ENCODE data around the gene GPN3.
"Not testable (repeated sequence)": the region's sequence is repeated elsewhere in the genome, so short reads cannot be mapped to it uniquely, and the experiment has no call there.

The GPN3 gene

GRCh38 chr12:110475426-110475825 is 7.4 kb upstream of the GPN3 start:
- no peak overlapping the region for H3K4me3 ChIP-seq (ENCODE audit: low read length)
- no peaks in the 10 kb centered on the region for H3K27me3 ChIP-seq (ENCODE audit: control insufficient read depth, insufficient read depth, low read length)
- H3K9ac ChIP-seq (ENCODE audit: low read depth, low read length) = no peak overlapping the region
- H3K9me3 ChIP-seq (replicated peaks; ENCODE audit: low read length) = no peaks in the 10 kb centered on the region
- H3K4me2 ChIP-seq (ENCODE audit: low read length) = no peak overlapping the region
- no peaks in the 10 kb centered on the region for H3K4me1 ChIP-seq (ENCODE audit: control insufficient read depth, insufficient read depth, low read length)
- peaks cover 1% of the 10 kb centered on the region for H3K36me3 ChIP-seq (ENCODE audit: insufficient read depth, low read length)

DNA sequence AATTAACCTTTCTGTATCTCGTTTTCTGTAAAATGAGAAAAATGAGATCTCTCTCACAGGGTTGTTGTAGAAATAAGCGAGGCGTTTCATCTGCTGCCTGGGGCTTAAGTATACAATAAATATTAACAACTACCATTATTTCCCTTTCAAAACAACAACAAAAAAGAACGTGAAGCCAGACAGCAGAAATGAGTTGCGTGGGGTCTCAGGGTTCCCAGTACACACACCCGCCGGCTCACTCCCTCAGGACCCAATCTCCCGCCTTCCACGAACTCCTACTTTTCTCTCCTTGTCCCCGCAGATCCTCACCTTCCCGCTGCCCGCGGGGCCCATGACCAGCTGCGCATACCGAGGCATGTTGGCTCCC is 227 bp downstream of the GPN3 start:
- H3K4me3 ChIP-seq (ENCODE audit: low read length) = peak overlapping the region; percentile 93
- peak overlapping the region; percentile 92 for H3K9ac ChIP-seq (ENCODE audit: low read depth, low read length)

DNA sequence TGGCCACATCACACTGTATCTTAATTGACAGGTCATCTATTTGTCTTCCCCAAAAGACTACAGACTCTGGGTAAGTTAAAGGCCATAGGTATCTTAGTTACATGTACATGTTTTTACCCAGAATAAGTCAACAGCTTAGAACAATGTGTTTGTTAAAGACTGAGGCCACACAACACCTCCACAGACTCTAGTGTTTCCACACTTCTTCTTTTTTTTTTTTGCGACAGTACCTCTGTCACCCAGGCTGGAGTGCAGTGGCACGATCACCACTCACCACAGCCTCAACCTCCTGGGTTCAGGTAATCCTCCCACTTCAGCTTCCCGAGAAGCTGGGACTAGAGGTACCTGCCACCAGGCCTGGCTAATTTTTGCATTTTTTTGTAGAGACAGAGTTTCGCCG is 1.3 kb downstream of the GPN3 start:
- Histone ChIP-seq H3K9me3 (replicated peaks; ENCODE audit: low read length) (no peaks in the 10 kb centered on the region), H3K4me3 (ENCODE audit: low read length) (peak overlapping the region; percentile 93), H3K36me3 (ENCODE audit: insufficient read depth, low read length) (peaks cover 5% of the 10 kb centered on the region), H3K4me2 (ENCODE audit: low read length) (peak overlapping the region; percentile 98), H3K9ac (ENCODE audit: low read depth, low read length) (peak overlapping the region; percentile 92), H3K27me3 (ENCODE audit: control insufficient read depth, insufficient read depth, low read length) (no peaks in the 10 kb centered on the region), H3K4me1 (ENCODE audit: control insufficient read depth, insufficient read depth, low read length) (peaks cover 13% of the 10 kb centered on the region)

More for the DNA sequence above, 227 bp downstream of the GPN3 start:
- H3K4me2 ChIP-seq (ENCODE audit: low read length) = peak overlapping the region; percentile 98
- H3K27me3 ChIP-seq (ENCODE audit: control insufficient read depth, insufficient read depth, low read length) = no peaks in the 10 kb centered on the region
- peaks cover 13% of the 10 kb centered on the region for H3K4me1 ChIP-seq (ENCODE audit: control insufficient read depth, insufficient read depth, low read length)
- peaks cover 5% of the 10 kb centered on the region for H3K36me3 ChIP-seq (ENCODE audit: insufficient read depth, low read length)
- H3K9me3 ChIP-seq (replicated peaks; ENCODE audit: low read length) = no peaks in the 10 kb centered on the region

DNA sequence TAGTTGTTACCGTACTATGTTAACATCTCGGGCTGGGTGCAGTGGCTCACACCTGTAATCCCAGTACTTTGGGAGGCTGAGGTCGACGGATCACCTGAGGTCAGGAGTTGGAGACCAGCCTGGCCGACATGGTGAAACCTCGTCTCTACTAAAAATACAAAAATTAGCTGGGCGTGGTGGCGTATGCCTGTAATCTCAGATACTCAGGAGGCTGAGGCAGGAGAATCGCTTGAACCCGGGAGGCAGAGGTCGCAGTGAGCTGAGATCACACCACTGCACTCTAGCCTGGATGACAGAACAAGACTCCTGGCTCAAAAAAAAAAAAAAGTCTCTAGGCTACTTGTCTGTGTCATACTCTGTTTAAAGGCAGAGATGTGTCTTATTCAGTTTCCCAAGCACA is 2.3 kb downstream of the GPN3 start:
- H3K4me2 ChIP-seq (ENCODE audit: low read length); H3K36me3 ChIP-seq (ENCODE audit: insufficient read depth, low read length); H3K9ac ChIP-seq (ENCODE audit: low read depth, low read length); H3K4me3 ChIP-seq (ENCODE audit: low read length); H3K9me3 ChIP-seq (replicated peaks; ENCODE audit: low read length); H3K27me3 ChIP-seq (ENCODE audit: control insufficient read depth, insufficient read depth, low read length): not testable (repeated sequence)
- peaks cover 13% of the 10 kb centered on the region for H3K4me1 ChIP-seq (ENCODE audit: control insufficient read depth, insufficient read depth, low read length)

GRCh38 chr12:110465024-110465423 is 3.0 kb downstream of the GPN3 start:
- no peak overlapping the region for H3K4me2 ChIP-seq (ENCODE audit: low read length)
- peaks cover 13% of the 10 kb centered on the region for H3K4me1 ChIP-seq (ENCODE audit: control insufficient read depth, insufficient read depth, low read length)
- H3K9ac ChIP-seq (ENCODE audit: low read depth, low read length) = no peak overlapping the region
- peaks cover 5% of the 10 kb centered on the region for H3K36me3 ChIP-seq (ENCODE audit: insufficient read depth, low read length)
- H3K4me3 ChIP-seq (ENCODE audit: low read length) = no peak overlapping the region
- no peaks in the 10 kb centered on the region for H3K27me3 ChIP-seq (ENCODE audit: control insufficient read depth, insufficient read depth, low read length)
- H3K9me3 ChIP-seq (replicated peaks; ENCODE audit: low read length) = no peaks in the 10 kb centered on the region

- not testable (repeated sequence) for H3K36me3 ChIP-seq (ENCODE audit: insufficient read depth, low read length); H3K9me3 ChIP-seq (replicated peaks; ENCODE audit: low read length); H3K4me1 ChIP-seq (ENCODE audit: control insufficient read depth, insufficient read depth, low read length); H3K4me3 ChIP-seq (ENCODE audit: low read length); H3K27me3 ChIP-seq (ENCODE audit: control insufficient read depth, insufficient read depth, low read length); H3K9ac ChIP-seq (ENCODE audit: low read depth, low read length); H3K4me2 ChIP-seq (ENCODE audit: low read length)
Measured at GRCh38 chr12:110461189-110461588, 6.9 kb downstream of the GPN3 start.

- Histone ChIP-seq H3K4me3 (ENCODE audit: low read length) (no peak overlapping the region), H3K36me3 (ENCODE audit: insufficient read depth, low read length) (peaks cover 4% of the 10 kb centered on the region)
Measured at GRCh38 chr12:110458756-110459155, 9.3 kb downstream of the GPN3 start.

GRCh38 chr12:110453569-110454296 is 14.3 kb downstream of the GPN3 start:
- no peaks in the 10 kb centered on the region for H3K27me3 ChIP-seq (ENCODE audit: control insufficient read depth, insufficient read depth, low read length)
- peaks cover 5% of the 10 kb centered on the region for H3K36me3 ChIP-seq (ENCODE audit: insufficient read depth, low read length)
- H3K4me3 ChIP-seq (ENCODE audit: low read length) = no peak overlapping the region
- no peak overlapping the region for H3K4me2 ChIP-seq (ENCODE audit: low read length)
- H3K4me1 ChIP-seq (ENCODE audit: control insufficient read depth, insufficient read depth, low read length) = peaks cover 4% of the 10 kb centered on the region
- H3K9me3 ChIP-seq (replicated peaks; ENCODE audit: low read length) = no peaks in the 10 kb centered on the region
- H3K9ac ChIP-seq (ENCODE audit: low read depth, low read length) = no peak overlapping the region

More at GRCh38 chr12:110458756-110459155, 9.3 kb downstream of the GPN3 start:
- Histone ChIP-seq H3K4me1 (ENCODE audit: control insufficient read depth, insufficient read depth, low read length) (no peaks in the 10 kb centered on the region), H3K9me3 (replicated peaks; ENCODE audit: low read length) (no peaks in the 10 kb centered on the region), H3K9ac (ENCODE audit: low read depth, low read length) (no peak overlapping the region), H3K27me3 (ENCODE audit: control insufficient read depth, insufficient read depth, low read length) (no peaks in the 10 kb centered on the region), H3K4me2 (ENCODE audit: low read length) (no peak overlapping the region)

DNA sequence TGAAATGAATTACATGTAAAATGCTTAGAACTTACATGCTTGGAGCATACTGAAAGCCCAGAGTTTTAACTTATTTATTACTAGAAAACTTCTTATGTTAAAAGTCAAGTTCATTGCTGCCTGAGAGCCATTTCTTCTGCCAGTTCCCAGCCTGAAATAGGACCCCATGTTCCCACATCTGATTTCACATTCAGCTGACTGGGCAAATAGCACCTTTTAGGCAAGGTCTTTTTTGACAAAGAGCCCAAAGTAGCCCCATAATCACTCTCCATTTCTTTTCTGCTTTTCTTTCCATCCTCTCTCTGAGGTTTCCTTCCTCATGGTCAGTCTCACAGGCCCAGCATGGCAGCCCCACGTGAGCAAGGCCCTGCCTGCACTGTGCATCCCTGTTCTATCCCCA is 16.8 kb downstream of the GPN3 start:
- Histone ChIP-seq H3K4me1 (ENCODE audit: control insufficient read depth, insufficient read depth, low read length) (peaks cover 10% of the 10 kb centered on the region), H3K4me3 (ENCODE audit: low read length) (no peak overlapping the region), H3K9ac (ENCODE audit: low read depth, low read length) (no peak overlapping the region), H3K36me3 (ENCODE audit: insufficient read depth, low read length) (peaks cover 18% of the 10 kb centered on the region), H3K27me3 (ENCODE audit: control insufficient read depth, insufficient read depth, low read length) (no peaks in the 10 kb centered on the region), H3K9me3 (replicated peaks; ENCODE audit: low read length) (no peaks in the 10 kb centered on the region), H3K4me2 (ENCODE audit: low read length) (no peak overlapping the region)

DNA sequence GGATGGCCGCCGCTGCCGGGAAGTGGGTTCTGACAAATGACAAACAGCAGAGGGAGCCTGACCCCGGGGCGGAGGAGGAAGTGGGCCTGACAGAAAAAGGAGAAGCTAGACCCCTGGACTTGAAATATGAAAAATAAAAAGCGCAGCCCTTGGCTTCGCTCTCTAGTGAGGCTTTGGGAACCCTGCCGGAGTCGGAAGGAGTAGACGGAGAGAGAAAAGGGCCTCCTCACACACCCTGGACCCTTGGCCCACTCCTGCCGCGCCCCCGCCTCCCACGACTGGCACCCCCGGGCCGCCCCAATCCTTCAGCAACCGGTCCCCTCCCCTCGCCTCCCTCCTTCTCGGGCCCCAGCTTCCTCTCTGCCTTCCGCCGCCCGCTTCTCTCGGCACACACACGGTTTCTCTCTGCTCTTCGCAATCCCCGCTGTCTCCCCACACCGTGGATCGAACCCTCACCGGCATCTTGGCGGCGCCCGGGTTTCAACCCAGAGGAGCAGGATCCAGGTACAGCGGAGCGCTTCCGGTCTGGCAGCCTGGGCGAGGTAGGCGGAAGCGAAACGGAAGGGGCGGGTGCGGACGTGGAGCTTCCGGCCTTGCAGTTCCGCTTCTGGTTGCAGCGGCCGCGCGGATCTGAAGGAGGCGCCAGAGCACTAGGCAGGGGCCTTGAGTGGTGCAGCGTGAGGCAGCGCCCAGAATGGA is 18.1 kb downstream of the GPN3 start, which contains the start of gene ARPC3:
Gene ARPC3, minus strand, starts transcription at position 539 of the 699 bp plus-strand sequence. Its CDS starts 77 bp downstream, at position 462.
- Histone ChIP-seq H3K9ac (ENCODE audit: low read depth, low read length) (peak within 1 kb of the TSS; percentile 99), H3K9me3 (replicated peaks; ENCODE audit: low read length) (no peaks in the 10 kb centered on the region), H3K4me2 (ENCODE audit: low read length) (peak within 1 kb of the TSS; percentile 77), H3K4me1 (ENCODE audit: control insufficient read depth, insufficient read depth, low read length) (peaks cover 10% of the 10 kb centered on the region), H3K27me3 (ENCODE audit: control insufficient read depth, insufficient read depth, low read length) (no peaks in the 10 kb centered on the region), H3K4me3 (ENCODE audit: low read length) (peak within 1 kb of the TSS; percentile 98), H3K36me3 (ENCODE audit: insufficient read depth, low read length) (peaks cover 25% of the 10 kb centered on the region)

DNA sequence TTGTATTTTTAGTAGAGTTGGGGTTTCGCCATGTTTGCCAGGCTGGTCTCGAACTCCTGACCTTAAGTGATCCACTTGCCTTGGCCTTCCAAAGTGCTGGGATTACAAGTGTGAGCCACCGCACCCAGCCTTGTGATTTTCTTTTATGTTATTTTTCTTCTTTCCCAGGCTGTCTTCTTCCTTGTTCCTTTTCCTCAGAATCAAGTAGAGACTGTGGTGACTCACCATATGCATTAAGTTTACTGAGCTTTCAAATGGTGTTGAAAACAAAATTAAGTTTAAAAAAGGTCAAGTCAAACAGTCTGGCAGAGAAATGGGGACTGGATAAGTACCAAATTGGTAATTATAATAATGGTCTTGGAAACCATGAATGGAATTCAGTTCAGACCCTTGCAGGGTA is 23.6 kb downstream of the GPN3 start:
- H3K4me3 ChIP-seq (ENCODE audit: low read length) = no peak overlapping the region
- no peak overlapping the region for H3K4me2 ChIP-seq (ENCODE audit: low read length)
- H3K9me3 ChIP-seq (replicated peaks; ENCODE audit: low read length) = no peaks in the 10 kb centered on the region
- H3K27me3 ChIP-seq (ENCODE audit: control insufficient read depth, insufficient read depth, low read length) = no peaks in the 10 kb centered on the region
- peaks cover 10% of the 10 kb centered on the region for H3K4me1 ChIP-seq (ENCODE audit: control insufficient read depth, insufficient read depth, low read length)
- peaks cover 58% of the 10 kb centered on the region for H3K36me3 ChIP-seq (ENCODE audit: insufficient read depth, low read length)
- no peak overlapping the region for H3K9ac ChIP-seq (ENCODE audit: low read depth, low read length)

- Histone ChIP-seq H3K4me3 (ENCODE audit: low read length) (no peak overlapping the region), H3K4me2 (ENCODE audit: low read length) (no peak overlapping the region)
Measured at GRCh38 chr12:110436231-110436630, 31.8 kb downstream of the GPN3 start.

More at GRCh38 chr12:110436231-110436630, 31.8 kb downstream of the GPN3 start:
- no peaks in the 10 kb centered on the region for H3K27me3 ChIP-seq (ENCODE audit: control insufficient read depth, insufficient read depth, low read length)
- H3K36me3 ChIP-seq (ENCODE audit: insufficient read depth, low read length) = peaks cover 45% of the 10 kb centered on the region
- peaks cover 14% of the 10 kb centered on the region for H3K4me1 ChIP-seq (ENCODE audit: control insufficient read depth, insufficient read depth, low read length)
- H3K9ac ChIP-seq (ENCODE audit: low read depth, low read length) = no peak overlapping the region
- H3K9me3 ChIP-seq (replicated peaks; ENCODE audit: low read length) = no peaks in the 10 kb centered on the region
